Measurements from ENCODE around the gene PAQR5. TPM values are rescaled to one million over a fixed set of nuclear protein-coding genes. Genes with fewer than 3 reads are reported as not detected.

The PAQR5 gene
- total RNA-seq, 1 donor from 2014 or later = 0.13 TPM

GRCh38 chr15:69389426-69389825, 90.7 kb downstream of the PAQR5 start:
- no peak for DNase-seq (ENCODE audit: low read depth, low spot score)

DNA sequence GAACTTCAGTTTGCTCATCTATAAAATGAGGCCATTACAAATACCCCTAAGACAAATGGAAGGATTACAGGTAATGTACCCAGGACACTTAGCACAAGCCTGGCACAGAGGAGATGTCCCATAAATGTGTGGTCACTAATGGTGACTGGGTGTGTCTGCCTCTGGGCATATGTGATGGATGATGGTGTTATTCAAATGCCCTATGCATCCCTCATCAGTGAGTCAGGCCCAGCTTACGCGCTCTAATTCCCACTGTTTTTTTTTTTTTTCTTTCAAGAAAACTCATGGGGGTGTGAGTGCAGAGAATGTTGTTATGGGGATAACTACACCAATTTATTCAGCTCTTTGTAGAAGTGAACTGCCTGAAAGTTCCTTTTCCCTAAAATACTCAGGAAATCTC, 91.9 kb downstream of the PAQR5 start:
- DNase-seq (ENCODE audit: low read depth, low spot score) = no peak

DNA sequence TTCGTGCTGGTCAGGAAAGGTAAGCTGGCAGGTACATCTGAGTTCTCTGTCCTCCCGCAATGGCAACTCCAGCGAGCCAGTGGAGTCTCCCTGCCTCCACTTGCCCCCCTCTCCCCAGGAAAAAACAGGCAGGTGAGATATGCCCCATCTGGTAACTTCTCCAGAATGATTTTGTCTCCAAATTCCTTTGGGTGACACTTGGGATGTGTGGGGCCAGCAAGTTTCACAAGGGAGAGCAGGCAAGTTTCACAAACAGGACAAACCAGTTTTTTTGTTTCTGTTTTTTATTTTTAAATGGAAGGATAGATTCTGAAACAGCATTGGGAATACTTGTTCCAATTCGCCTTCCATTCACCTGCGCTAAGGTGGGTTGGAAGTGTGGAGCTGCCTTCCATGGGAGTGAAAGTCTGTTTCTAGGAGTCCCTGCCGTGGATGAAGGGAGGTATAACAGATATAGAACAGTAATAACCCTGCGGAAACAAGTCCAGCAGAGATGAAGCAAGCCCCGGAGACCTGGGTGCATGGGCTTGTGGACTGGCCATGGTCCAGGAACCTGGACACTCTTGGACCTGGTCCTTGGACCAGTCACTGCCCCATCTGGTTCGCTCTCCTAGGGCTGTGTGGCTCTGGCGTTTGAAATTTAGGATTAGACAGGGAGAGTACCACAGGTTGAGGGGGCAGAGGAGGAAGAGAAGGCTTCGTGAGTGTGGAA, 92.5 kb downstream of the PAQR5 start:
- DNase-seq (ENCODE audit: low read depth, low spot score) = no peak

GRCh38 chr15:69392352-69392751, 93.6 kb downstream of the PAQR5 start:
- DNase-seq (ENCODE audit: low read depth, low spot score) = no peak

GRCh38 chr15:69393831-69394491, 95.2 kb downstream of the PAQR5 start:
- DNase-seq (ENCODE audit: low read depth, low spot score) = no peak

- peak; percentile 5 for DNase-seq (ENCODE audit: low read depth, low spot score)
Measured at GRCh38 chr15:69394556-69395282, 96.0 kb downstream of the PAQR5 start.

- DNase-seq (ENCODE audit: low read depth, low spot score) = no peak
Measured at GRCh38 chr15:69395460-69395859, 96.7 kb downstream of the PAQR5 start.

DNA sequence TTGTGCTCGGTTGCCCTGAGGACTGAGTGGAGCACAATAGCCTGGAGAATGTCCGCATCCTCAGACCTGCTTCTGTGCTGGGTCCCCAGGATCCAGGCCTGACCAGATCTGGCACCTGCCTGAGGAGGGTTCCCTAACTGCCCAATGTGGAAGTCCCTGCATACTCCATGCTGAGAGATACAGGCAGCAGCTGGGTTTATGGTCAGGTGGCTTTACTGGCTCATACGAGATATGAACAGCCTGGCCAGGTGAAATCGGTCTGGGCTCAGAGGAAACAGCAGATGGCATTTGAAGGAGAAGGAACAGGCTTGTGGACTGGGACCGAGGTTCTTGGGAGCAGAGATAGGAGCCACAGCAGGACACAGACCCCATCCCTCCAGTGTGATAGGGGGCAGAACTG, 97.3 kb downstream of the PAQR5 start:
- DNase-seq (ENCODE audit: low read depth, low spot score) = no peak

GRCh38 chr15:69398491-69398891, 99.8 kb downstream of the PAQR5 start:
- DNase-seq (ENCODE audit: low read depth, low spot score) = no peak

DNA sequence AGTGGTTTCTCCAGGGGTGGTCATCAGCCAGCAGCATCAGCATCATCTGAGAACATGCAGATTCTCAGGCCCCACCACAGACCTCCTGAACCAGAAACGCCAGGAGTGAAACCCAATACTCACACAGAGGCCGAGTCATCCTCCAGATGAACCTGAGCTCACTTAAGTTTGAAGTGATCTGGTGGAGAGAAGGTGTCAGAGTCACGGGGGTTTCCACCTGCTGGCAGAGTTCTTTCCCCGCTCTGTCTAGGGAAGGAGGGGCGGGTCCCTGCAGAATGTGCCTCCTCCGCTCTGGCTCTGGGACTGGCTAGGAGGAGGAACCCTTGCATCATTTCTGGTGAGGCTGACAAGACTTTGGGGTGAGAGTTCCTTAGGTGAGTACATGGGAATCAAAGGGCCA, 102.1 kb downstream of the PAQR5 start:
- DNase-seq (ENCODE audit: low read depth, low spot score) = no peak

DNA sequence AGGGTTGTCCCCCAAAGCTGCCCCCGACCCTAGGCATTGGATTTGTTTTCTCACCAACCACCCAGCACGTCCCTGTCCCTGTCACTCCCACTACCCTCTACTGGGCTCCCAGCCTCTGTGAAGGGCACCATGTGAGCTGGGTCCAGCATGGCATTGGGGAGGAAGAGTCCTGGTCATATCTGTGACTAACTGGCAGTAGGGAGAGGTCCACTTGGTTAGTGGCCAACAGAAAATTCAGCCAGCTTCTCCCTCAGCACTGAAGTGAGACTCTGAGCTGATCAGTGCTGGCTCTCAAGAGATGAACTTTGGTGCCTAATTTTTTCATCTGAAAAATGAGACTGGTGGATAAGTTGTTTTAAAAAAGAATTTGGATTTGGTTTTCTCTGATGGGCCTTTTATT, 104.1 kb downstream of the PAQR5 start:
- DNase-seq (ENCODE audit: low read depth, low spot score) = no peak

DNA sequence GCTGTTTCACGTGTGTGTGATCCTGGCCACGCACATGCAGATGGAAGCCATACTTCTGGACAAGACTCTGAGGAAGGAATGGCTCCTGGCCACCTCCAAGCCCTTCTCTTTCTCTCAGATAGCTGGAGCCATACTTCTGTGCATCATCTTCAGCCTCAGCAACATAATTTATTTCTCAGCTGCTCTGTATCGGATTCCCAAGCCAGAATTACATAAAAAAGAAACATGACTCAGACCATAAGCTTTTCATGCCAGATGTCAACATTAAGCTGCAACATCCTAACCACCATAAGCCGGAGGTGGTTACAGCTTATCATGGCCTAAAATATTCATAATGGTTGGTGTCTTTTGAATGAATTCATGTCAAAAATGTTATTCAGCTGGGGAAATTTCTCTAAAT, 104.9 kb downstream of the PAQR5 start:
- no peak for DNase-seq (ENCODE audit: low read depth, low spot score)

GRCh38 chr15:69405110-69405509, 106.4 kb downstream of the PAQR5 start:
- no peak for DNase-seq (ENCODE audit: low read depth, low spot score)

DNA sequence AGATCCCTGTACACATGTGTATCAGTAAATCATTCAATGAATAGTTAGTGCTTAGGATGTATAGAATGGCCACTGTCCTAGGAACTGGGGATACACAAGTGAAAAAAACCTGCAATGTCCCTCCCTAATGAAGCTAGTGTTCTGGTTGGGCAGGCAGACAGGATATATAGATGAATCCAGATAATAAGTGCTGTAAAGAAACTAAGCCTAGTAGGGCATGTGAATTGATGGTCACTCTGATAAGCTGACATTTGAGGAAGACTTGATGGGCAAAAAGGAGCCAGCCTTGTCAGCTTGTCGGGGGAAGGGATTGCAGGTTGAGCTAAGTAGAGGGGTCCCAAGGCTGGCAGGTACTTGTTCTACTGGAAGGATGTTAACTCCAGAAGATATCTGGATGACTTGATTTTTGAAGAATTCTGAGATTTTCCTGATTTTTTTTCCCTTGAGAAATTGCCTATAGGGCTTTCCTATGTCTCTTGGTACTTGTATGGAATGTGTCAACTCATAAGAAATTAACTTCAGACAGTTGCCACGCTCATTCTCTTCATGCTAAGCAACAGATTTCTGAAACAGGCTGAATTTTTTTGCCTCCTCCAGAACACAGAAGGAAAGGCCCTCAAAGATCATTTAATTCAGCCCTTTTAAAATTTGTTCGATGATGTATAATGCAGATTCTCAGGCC, 109.1 kb downstream of the PAQR5 start:
- DNase-seq (ENCODE audit: low read depth, low spot score) = no peak

- no peak for DNase-seq (ENCODE audit: low read depth, low spot score)
Measured at GRCh38 chr15:69408841-69409240, 110.1 kb downstream of the PAQR5 start.

- DNase-seq (ENCODE audit: low read depth, low spot score) = no peak
Measured at GRCh38 chr15:69410248-69410874, 111.6 kb downstream of the PAQR5 start.

DNA sequence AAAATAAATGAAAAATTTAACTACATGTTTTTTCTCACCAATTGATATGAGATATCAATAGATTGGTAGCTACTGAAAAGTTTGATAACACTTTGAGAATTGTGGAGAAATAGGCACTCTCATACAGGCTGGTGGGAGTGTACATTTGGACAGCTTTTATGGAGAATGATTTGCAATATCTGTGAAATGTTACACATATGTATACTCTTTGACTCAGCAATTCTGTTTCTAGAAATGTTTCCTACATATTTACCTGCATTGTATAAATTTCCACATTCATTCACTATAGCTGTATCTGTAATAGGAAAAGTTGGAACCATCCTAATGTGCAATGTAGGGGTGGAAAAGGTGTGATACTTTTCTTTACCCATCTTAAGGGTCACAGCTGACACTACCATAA, 113.6 kb downstream of the PAQR5 start:
- no peak for DNase-seq (ENCODE audit: low read depth, low spot score)

DNA sequence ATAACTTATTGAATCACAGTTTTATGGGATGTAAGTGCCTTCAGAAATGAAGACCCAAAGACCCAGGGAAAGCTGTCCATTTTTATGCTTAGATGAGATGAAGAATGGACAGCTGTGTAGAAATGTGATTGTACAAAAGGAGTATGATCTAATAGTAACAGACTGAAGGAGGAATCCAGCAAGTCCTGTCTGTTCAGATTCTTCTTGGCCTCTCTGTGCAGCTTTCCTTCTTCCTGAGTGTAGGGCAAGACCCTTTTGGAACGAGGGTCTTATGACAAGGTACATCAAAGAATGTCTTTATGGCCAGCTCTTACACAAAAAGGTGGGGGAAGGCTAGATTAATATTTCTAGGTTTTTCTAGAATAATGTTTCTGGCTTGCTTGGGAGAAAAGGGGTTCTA, 114.0 kb downstream of the PAQR5 start:
- DNase-seq (ENCODE audit: low read depth, low spot score) = no peak

- peak; percentile 71 for DNase-seq (ENCODE audit: low read depth, low spot score)
Measured at GRCh38 chr15:69413822-69414700, 115.3 kb downstream of the PAQR5 start, which contains the start of gene KIF23. Gene KIF23, plus strand, starts transcription at chr15:69414349. Its CDS starts 117 bp downstream, at chr15:69414466.

DNA sequence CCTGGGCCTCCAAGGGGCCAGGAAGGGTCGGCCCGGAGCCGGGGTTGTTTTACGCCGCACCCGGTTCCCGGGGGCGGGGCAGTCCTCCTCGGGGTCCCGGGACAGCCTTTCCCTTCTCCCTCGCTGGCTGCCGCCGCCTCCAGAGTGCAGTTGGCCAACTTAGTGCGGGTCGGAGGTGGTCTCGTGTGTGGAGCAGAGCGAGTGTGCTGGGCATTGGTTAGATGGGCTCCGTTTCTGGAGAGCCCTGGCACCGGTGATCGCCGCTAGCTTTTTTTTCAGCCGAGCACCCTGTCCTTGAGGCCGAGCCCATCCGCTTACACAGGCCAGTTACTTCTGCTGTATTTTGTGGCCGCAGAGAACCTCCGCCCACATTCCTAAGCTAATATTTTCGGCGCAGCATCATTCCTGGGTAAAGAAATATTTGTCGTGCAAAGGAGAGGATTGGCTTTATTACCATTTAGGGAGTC, 116.0 kb downstream of the PAQR5 start:
- DNase-seq (ENCODE audit: low read depth, low spot score) = peak; percentile 39
